GM21786 (cell line): ENCODE data around the gene EDDM13.
"Not testable (repeated sequence)": the region's sequence is repeated elsewhere in the genome, so short reads cannot be mapped to it uniquely, and the experiment has no call there.

Experiments
- ATAC-seq: cut with Tn5 transposase; IDR thresholded peaks from one replicate; pipeline ENCODE4 v1.9.1; 2021; ENCODE audit not compliant: unreplicated experiment

EDDM13 gene

GRCh38 chr19:56294549-56294948 is 22.0 kb downstream of the EDDM13 start:
- no peak for ATAC-seq

- no peak for ATAC-seq
Measured at GRCh38 chr19:56295531-56296455, 23.2 kb downstream of the EDDM13 start.

- no peak for ATAC-seq
Measured at GRCh38 chr19:56297010-56297409, 24.5 kb downstream of the EDDM13 start.

- ATAC-seq: no peak
Measured at GRCh38 chr19:56299688-56300087, 27.1 kb downstream of the EDDM13 start.

GRCh38 chr19:56301155-56301554 is 28.6 kb downstream of the EDDM13 start:
- no peak for ATAC-seq

GRCh38 chr19:56301886-56302620 is 29.5 kb downstream of the EDDM13 start:
- ATAC-seq: no peak

- ATAC-seq: no peak
Measured at GRCh38 chr19:56304243-56304642, 31.7 kb downstream of the EDDM13 start.

- ATAC-seq: no peak
Measured at GRCh38 chr19:56306016-56306415, 33.5 kb downstream of the EDDM13 start.

- not testable (repeated sequence) for ATAC-seq
Measured at GRCh38 chr19:56307062-56307461, 34.5 kb downstream of the EDDM13 start.

GRCh38 chr19:56308792-56309191 is 36.2 kb downstream of the EDDM13 start:
- no peak for ATAC-seq

- no peak for ATAC-seq
Measured at GRCh38 chr19:56309511-56310185, 37.1 kb downstream of the EDDM13 start.

GRCh38 chr19:56310462-56310861 is 37.9 kb downstream of the EDDM13 start:
- no peak for ATAC-seq

- ATAC-seq: no peak
Measured at GRCh38 chr19:56312342-56312741, 39.8 kb downstream of the EDDM13 start.

GRCh38 chr19:56312787-56313657 is 40.5 kb downstream of the EDDM13 start:
- ATAC-seq: no peak

- no peak for ATAC-seq
Measured at GRCh38 chr19:56314018-56314380, 41.5 kb downstream of the EDDM13 start.

GRCh38 chr19:56314381-56315076 is 42.0 kb downstream of the EDDM13 start, which contains the start of gene ZSCAN5A:
Gene ZSCAN5A (minus strand): TSS chr19:56314839. CDS start chr19:56225046, 89,793 bp downstream.
- ATAC-seq: peak; percentile 77

GRCh38 chr19:56315077-56315828 is 42.7 kb downstream of the EDDM13 start:
- peak; percentile 73 for ATAC-seq

- ATAC-seq: no peak
Measured at GRCh38 chr19:56316728-56317127, 44.2 kb downstream of the EDDM13 start.

GRCh38 chr19:56317749-56318148 is 45.2 kb downstream of the EDDM13 start:
- no peak for ATAC-seq
